ENCODE measurements around the gene ENTR1.

The ENTR1 gene

DNA sequence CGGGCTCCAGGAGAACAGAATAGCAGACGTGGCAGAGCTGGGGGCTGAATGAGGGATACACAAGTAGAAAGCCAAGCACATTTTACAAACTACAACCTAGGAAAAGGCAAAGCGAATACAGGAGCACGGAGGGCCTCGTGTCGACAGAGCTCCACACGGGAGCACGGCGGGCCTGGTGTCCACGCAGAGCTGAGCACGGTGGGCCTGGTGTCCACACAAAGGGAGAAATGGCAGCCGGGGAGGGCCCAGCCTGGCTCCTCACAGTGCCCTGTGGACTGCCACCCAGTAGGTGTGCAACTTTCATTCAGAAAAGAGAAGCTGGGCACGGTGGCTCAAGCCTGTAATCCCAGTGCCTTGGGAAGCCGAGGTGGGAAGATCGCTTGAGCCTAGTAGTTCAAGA lies 32.7 kb upstream of the ENTR1 start:
- TF ChIP-seq, protein P1, sequence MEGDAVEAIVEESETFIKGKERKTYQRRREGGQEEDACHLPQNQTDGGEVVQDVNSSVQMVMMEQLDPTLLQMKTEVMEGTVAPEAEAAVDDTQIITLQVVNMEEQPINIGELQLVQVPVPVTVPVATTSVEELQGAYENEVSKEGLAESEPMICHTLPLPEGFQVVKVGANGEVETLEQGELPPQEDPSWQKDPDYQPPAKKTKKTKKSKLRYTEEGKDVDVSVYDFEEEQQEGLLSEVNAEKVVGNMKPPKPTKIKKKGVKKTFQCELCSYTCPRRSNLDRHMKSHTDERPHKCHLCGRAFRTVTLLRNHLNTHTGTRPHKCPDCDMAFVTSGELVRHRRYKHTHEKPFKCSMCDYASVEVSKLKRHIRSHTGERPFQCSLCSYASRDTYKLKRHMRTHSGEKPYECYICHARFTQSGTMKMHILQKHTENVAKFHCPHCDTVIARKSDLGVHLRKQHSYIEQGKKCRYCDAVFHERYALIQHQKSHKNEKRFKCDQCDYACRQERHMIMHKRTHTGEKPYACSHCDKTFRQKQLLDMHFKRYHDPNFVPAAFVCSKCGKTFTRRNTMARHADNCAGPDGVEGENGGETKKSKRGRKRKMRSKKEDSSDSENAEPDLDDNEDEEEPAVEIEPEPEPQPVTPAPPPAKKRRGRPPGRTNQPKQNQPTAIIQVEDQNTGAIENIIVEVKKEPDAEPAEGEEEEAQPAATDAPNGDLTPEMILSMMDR (conservative IDR thresholded peaks at IDR 0.05) = no peak

DNA sequence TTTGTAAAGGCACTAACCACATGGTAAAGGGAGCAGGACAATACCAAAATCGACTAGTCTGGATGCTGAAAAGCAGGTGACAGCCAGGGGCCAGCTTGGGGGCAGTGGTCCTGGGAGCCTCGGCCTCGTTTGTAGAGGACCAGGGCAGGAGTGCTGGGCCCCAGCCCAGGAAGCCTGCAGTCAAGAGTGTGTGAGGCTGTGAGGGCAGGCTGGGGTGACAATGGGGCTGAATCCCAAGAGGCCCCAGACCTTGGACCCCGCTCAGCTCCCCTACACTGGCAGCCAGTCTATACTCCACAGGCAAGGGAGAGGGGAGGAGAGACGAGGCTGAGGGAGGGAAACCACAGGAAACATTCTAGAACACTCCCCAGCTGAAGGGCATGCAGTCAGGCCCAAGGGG lies 31.9 kb upstream of the ENTR1 start:
- H3K27ac ChIP-seq = no peak overlapping the region
- TF ChIP-seq, protein P1 (conservative IDR thresholded peaks at IDR 0.05) = no peak

More for the DNA sequence above, 32.7 kb upstream of the ENTR1 start:
- H3K27ac ChIP-seq = no peak overlapping the region

DNA sequence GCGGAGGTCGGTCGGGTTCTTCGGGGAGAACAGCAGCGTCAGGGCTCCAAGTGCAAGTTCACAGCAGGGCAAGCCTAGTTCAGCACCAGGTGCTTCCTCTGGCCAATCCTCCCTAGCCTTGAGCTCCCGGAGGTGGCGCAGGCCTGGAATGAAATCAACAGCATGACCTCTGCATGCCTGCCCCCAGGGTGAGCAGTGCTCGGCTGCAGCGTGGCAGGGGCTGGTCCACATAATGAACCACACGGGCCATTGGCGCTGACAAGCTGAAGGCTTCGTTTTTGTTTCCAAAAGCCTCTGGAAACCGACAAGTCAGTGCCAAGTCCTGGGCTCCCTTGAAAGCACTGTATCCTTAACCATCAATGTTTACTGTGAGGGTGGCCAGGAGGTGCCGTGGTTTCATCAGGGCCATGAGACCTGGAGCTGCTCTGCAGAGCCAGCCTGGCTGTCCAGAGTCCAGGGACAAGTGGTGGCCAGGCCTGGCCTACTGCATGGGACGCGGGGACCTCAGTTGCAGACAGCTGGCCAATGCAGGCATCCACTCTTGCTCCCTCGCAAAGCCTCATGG lies 31.3 kb upstream of the ENTR1 start:
- H3K27ac ChIP-seq = no peak overlapping the region; the same call in 1 of the 2 replicates
- TF ChIP-seq, protein P1 (conservative IDR thresholded peaks at IDR 0.05) = no peak

DNA sequence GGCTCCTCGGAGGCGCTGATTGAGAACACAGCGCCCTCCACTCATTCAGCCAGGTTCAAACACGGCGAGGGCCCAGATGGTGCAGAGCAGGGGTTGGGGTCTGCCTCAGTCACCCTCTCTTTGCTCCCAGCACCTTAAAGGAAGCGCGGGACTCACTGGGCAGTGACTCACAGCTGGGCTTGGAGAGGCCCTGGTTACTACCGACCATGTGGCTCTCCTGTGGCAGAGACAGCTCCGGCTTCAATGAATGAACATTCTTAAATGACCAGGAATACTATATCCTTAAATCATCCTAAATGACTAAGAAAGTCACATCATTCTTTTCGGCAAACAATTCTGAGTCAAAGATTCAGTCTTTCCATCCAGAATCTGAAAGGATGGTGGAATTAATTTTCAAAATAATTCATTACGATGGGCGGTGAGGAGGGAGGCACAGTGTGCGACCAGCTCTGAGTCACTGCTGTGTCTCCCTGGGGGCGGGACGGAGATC lies 30.8 kb upstream of the ENTR1 start:
- peak overlapping the region; percentile 91 for H3K27ac ChIP-seq
- TF ChIP-seq, protein P1 (conservative IDR thresholded peaks at IDR 0.05) = no peak

DNA sequence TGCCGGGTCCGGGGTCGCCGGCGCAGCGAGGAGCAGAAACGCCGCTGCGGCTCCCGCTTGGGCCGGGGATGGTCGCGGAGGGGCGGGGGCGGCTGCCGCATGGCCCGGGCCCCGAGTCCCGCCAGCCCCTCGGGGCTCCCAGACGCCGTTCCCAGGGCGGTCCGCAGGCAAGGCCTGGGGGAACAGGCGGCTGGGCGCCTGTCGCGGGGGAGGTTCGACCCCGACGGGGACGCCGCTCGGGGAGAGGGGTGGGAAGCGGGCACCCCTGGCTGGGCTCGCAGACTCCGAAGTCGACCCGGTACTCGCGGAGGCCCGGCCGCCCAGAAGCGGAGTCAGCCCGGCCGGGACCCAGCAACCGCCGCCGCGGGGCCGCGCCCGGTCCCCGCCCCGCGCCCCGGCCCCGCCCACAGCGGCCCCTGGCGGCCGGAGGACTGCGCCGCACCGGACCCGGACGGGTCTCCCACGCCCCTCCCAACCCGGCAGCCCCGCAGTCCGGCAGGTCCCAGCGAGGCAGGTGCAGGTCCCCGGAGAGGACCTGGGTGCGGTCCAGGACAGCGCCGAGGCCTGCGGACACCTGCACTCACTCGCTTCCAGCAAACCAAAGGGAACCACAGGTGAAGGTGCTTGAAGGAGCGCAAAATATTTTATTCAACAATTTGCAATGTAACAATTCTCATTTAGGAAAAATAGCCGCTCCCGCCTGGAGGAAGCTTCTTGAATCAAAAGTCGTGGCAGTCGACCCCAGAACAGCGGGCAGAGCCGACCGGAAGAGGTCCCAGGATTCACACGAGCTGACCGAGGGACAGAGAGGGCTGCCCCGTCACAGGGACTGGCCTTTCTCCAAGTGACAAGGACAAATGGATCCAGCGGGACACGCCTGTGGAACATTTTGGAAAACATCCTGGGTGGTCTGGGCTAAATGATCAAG lies 29.3 kb upstream of the ENTR1 start, which contains the start of gene INPP5E:
Gene INPP5E (minus strand): TSS at position 365 of the 928 bp plus-strand sequence. CDS start 426 bp downstream, outside the sequence.
- peak within 1 kb of the TSS; percentile 91 for H3K27ac ChIP-seq
- TF ChIP-seq, protein P1 (conservative IDR thresholded peaks at IDR 0.05) = peak; percentile 99

DNA sequence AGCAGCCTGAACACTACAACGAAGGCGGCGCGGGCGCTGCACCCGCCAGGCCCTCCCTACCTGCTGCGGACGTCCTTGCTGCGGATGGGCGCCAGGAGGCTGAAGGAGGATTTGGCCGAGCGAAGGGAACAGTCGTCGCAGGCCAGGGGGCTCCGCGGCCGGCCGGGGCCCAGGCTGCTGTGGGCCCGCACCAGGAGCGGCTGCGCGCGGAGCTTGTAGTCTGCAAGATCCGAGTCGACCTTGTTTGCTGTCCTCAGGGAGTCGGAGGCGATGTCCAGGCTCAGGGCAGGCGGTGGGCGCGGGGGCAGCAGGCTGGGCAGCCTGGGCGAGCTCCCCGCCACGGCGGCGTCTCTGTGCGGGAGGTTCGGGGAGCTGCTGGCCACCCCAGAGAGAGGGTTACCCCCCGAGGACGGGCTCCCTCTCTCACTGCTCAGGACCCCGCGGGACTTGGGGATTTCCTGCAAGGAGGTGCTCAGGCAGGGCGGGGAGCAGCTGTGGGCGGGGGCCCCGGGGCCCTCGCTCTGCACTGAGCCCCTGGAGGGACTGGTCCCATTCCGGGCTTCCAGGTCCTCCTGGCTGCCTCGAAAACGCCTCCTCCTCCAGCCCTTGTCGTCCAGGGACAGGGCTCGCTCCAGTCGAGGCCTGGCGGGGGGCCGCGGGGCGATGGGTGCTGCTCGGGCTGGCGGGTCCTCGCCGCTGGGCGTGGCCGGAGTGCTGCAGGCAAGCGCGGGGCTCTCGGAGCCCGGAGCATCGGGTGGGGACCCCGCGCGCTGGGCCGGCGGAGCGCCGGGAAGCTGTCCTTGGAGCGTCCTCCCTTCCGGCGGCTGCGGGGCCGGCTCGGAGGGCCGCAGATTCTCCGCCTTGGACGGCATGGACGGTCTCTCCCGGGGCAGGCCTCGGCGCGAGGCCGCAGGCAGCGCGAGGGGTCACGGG lies 28.4 kb upstream of the ENTR1 start:
- TF ChIP-seq, protein P1 (conservative IDR thresholded peaks at IDR 0.05) = no peak
- H3K27ac ChIP-seq = peak overlapping the region; percentile 91
